Measurements from ENCODE around the gene TTC39B. TPM values are rescaled to one million over a fixed set of nuclear protein-coding genes. Genes with fewer than 3 reads are reported as not detected.
A peak's percentile ranks its signal among the peaks of the same experiment; 100 is the strongest.

The TTC39B gene
- total RNA-seq, 2 donors from 2014 or later, result 2.0 to 2.3 TPM

GRCh38 chr9:15221746-15222145 lies 85.3 kb downstream of the TTC39B start:
- TF ChIP-seq CTCF (IDR thresholded peaks at IDR 0.05), result no peak
- Histone ChIP-seq H3K9me3 (no peaks in the 10 kb centered on the region), H3K27me3 (no peaks in the 10 kb centered on the region), H3K27ac (no peak overlapping the region), H3K4me1 (no peaks in the 10 kb centered on the region), H3K36me3 (no peaks in the 10 kb centered on the region), H3K4me3 (no peak overlapping the region)
- DNase-seq (ENCODE audit: low spot score), result no peak

- TF ChIP-seq CTCF (IDR thresholded peaks at IDR 0.05), result no peak
- Histone ChIP-seq H3K36me3 (no peaks in the 10 kb centered on the region), H3K27ac (peak overlapping the region in 1 of 2 donors; percentile 6), H3K9me3 (no peaks in the 10 kb centered on the region), H3K4me1 (no peaks in the 10 kb centered on the region), H3K27me3 (no peaks in the 10 kb centered on the region), H3K4me3 (no peak overlapping the region)
- no peak for DNase-seq (ENCODE audit: low spot score)
Measured at GRCh38 chr9:15220658-15221318, 86.2 kb downstream of the TTC39B start.

DNA sequence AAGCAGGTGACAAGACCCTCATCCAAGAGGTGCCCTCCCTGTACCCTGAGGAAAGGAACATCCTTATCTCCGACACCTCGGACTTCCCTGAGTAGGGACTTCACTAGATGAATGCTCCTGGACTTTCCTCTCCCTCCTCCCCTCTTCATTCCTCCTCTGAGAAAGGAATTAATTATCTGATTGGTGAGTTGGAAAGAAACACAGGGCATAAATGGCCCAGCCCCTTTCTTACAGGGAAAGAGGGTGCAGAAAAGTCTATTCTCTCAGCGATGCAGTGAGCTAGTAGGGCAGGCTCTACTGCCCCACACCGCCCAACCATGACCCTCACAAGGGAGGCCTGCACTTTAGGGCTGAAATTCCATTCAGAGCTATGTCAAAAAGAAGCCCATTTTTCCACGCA lies 87.5 kb downstream of the TTC39B start:
- TF ChIP-seq CTCF (IDR thresholded peaks at IDR 0.05), result no peak
- H3K9me3 ChIP-seq, result no peaks in the 10 kb centered on the region

DNA sequence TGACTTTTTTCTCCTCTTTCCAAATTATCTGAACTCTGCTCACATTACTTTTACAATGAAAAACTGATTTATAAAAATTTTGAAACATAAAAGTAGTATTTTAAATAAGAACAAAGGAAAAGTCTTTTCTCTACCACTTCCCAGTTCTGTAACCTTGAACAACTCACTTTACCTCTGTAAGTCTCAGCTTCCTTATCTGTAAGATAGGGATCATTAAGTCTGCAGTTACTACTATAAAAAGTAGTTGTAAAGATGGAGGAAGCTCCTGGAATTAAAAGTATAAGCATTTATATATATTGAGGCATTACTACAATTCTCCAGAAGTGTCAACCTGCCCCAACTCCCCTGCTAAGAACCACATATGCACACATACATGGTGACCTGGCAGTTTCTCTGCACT lies 88.0 kb downstream of the TTC39B start:
- no peak overlapping the region for H3K27ac ChIP-seq
- no peak for TF ChIP-seq CTCF (IDR thresholded peaks at IDR 0.05)
- H3K36me3 ChIP-seq, result no peaks in the 10 kb centered on the region
- H3K4me3 ChIP-seq, result no peak overlapping the region
- DNase-seq (ENCODE audit: low spot score), result no peak
- no peaks in the 10 kb centered on the region for H3K4me1 ChIP-seq
- no peaks in the 10 kb centered on the region for H3K27me3 ChIP-seq
- no peaks in the 10 kb centered on the region for H3K9me3 ChIP-seq

More for the DNA sequence above, 87.5 kb downstream of the TTC39B start:
- Histone ChIP-seq H3K4me3 (no peak overlapping the region), H3K4me1 (no peaks in the 10 kb centered on the region), H3K36me3 (no peaks in the 10 kb centered on the region), H3K27ac (no peak overlapping the region), H3K27me3 (no peaks in the 10 kb centered on the region)
- DNase-seq (ENCODE audit: low spot score), result no peak

- Histone ChIP-seq H3K9me3 (no peaks in the 10 kb centered on the region), H3K4me1 (peaks cover 0 to 14% of the 10 kb centered on the region in 2 donors), H3K4me3 (no peak overlapping the region), H3K36me3 (no peaks in the 10 kb centered on the region), H3K27ac (no peak overlapping the region), H3K27me3 (no peaks in the 10 kb centered on the region)
- no peak for TF ChIP-seq CTCF (IDR thresholded peaks at IDR 0.05)
- no peak for DNase-seq (ENCODE audit: low spot score)
Measured at GRCh38 chr9:15213249-15213648, 93.8 kb downstream of the TTC39B start.
